ENCODE measurements around the gene ATG2A.

- TF ChIP-seq, protein P1, sequence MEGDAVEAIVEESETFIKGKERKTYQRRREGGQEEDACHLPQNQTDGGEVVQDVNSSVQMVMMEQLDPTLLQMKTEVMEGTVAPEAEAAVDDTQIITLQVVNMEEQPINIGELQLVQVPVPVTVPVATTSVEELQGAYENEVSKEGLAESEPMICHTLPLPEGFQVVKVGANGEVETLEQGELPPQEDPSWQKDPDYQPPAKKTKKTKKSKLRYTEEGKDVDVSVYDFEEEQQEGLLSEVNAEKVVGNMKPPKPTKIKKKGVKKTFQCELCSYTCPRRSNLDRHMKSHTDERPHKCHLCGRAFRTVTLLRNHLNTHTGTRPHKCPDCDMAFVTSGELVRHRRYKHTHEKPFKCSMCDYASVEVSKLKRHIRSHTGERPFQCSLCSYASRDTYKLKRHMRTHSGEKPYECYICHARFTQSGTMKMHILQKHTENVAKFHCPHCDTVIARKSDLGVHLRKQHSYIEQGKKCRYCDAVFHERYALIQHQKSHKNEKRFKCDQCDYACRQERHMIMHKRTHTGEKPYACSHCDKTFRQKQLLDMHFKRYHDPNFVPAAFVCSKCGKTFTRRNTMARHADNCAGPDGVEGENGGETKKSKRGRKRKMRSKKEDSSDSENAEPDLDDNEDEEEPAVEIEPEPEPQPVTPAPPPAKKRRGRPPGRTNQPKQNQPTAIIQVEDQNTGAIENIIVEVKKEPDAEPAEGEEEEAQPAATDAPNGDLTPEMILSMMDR (IDR thresholded peaks at IDR 0.05; ENCODE audit: insufficient read depth, low read length), result no peak
- TF ChIP-seq, protein P2, sequence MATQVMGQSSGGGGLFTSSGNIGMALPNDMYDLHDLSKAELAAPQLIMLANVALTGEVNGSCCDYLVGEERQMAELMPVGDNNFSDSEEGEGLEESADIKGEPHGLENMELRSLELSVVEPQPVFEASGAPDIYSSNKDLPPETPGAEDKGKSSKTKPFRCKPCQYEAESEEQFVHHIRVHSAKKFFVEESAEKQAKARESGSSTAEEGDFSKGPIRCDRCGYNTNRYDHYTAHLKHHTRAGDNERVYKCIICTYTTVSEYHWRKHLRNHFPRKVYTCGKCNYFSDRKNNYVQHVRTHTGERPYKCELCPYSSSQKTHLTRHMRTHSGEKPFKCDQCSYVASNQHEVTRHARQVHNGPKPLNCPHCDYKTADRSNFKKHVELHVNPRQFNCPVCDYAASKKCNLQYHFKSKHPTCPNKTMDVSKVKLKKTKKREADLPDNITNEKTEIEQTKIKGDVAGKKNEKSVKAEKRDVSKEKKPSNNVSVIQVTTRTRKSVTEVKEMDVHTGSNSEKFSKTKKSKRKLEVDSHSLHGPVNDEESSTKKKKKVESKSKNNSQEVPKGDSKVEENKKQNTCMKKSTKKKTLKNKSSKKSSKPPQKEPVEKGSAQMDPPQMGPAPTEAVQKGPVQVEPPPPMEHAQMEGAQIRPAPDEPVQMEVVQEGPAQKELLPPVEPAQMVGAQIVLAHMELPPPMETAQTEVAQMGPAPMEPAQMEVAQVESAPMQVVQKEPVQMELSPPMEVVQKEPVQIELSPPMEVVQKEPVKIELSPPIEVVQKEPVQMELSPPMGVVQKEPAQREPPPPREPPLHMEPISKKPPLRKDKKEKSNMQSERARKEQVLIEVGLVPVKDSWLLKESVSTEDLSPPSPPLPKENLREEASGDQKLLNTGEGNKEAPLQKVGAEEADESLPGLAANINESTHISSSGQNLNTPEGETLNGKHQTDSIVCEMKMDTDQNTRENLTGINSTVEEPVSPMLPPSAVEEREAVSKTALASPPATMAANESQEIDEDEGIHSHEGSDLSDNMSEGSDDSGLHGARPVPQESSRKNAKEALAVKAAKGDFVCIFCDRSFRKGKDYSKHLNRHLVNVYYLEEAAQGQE (IDR thresholded peaks at IDR 0.05; ENCODE audit: insufficient replicate concordance, low read depth), result no peak
Measured at GRCh38 chr11:64908766-64909165, 8.2 kb downstream of the ATG2A start.

Measured in HL-60 (cell line).